CD8-positive, alpha-beta memory T cell (primary cell): Measurements from ENCODE around the gene BRSK2. TPM values are rescaled to one million over a fixed set of nuclear protein-coding genes. Genes with fewer than 3 reads are reported as not detected.
"Not testable (repeated sequence)": the region's sequence is repeated elsewhere in the genome, so short reads cannot be mapped to it uniquely, and the experiment has no call there.

Experiments
- CTCF ChIA-PET: fragments of 350-600 bp; sonication (Branson Sonifier 250); formaldehyde crosslinking; loops from one replicate; lab custom pipeline; 2021; ENCODE audit warnings: antibody characterized with exemption; lab: Charles Lee
- POLR2A ChIA-PET: fragments of 350-600 bp; sonication (Branson Sonifier 250); formaldehyde crosslinking; loops from one replicate; lab custom pipeline; 2021; ENCODE audit warnings: antibody characterized with exemption; lab: Charles Lee
- DNase-seq, 5 donors: peaks; one replicate each; pipeline versions ENCODE4 v3.0.0 to v3.0.0-alpha.2; 2020 to 2022; ENCODE audit warnings: mixed read lengths in 1 of 5
- H3K27ac ChIP-seq: one replicate; pipeline ENCODE4 v1.7.0; 2013; ENCODE audit warnings: low read depth, mild to moderate bottlenecking, low read length, moderate library complexity
- H3K27me3 ChIP-seq: 2 replicates; pipeline ENCODE4 v1.7.0; 2013; ENCODE audit warnings: low read length, mild to moderate bottlenecking; ENCODE audit not compliant: insufficient read depth, poor library complexity, severe bottlenecking
- H3K36me3 ChIP-seq: 2 replicates; pipeline ENCODE4 v1.7.0; 2013; ENCODE audit warnings: mild to moderate bottlenecking, low read length, moderate library complexity; ENCODE audit not compliant: insufficient read depth
- H3K4me1 ChIP-seq: 2 replicates; pipeline ENCODE4 v1.7.0; 2013; ENCODE audit warnings: mild to moderate bottlenecking, low read length, moderate library complexity; ENCODE audit not compliant: insufficient read depth
- H3K4me3 ChIP-seq: 2 replicates; pipeline ENCODE4 v1.7.0; 2013; ENCODE audit warnings: mild to moderate bottlenecking, low read length
- H3K9me3 ChIP-seq: 2 replicates; pipeline ENCODE4 v1.7.0; 2013; ENCODE audit warnings: mild to moderate bottlenecking, low read length
- H3K27ac Mint-ChIP-seq, 8 donors: one replicate each; pipeline ENCODE4 v1.8.0; 2020 to 2021; ENCODE audit warnings: mixed read lengths in 8 of 8, mild to moderate bottlenecking in 6 of 8, inconsistent platforms in 3 of 8, moderate library complexity in 3 of 8
- H3K27me3 Mint-ChIP-seq, 2 donors: one replicate each; pipeline ENCODE4 v1.8.0; 2020 to 2021; ENCODE audit warnings: mixed read lengths in 2 of 2, mild to moderate bottlenecking in 1 of 2, moderate library complexity in 1 of 2
- H3K36me3 Mint-ChIP-seq, 3 donors: one replicate each; pipeline ENCODE4 v1.8.0; 2020 to 2021; ENCODE audit warnings: mixed read lengths in 3 of 3, inconsistent platforms in 1 of 3, mild to moderate bottlenecking in 1 of 3
- H3K4me1 Mint-ChIP-seq, 3 donors: one replicate each; pipeline ENCODE4 v1.8.0; 2020 to 2021; ENCODE audit warnings: mixed read lengths in 3 of 3, inconsistent platforms in 1 of 3, mild to moderate bottlenecking in 1 of 3
- H3K4me3 Mint-ChIP-seq, 7 donors: one replicate each; pipeline ENCODE4 v1.8.0; 2020 to 2021; ENCODE audit warnings: mixed read lengths in 7 of 7, mild to moderate bottlenecking in 6 of 7, moderate library complexity in 4 of 7, inconsistent platforms in 2 of 7
- H3K9me3 Mint-ChIP-seq, 5 donors: one replicate each; pipeline ENCODE4 v1.8.0; 2020 to 2022; ENCODE audit warnings: mixed read lengths in 5 of 5, mild to moderate bottlenecking in 3 of 5, moderate library complexity in 2 of 5, inconsistent platforms in 1 of 5
- polyA plus RNA-seq: library from polyadenylated mRNA; unstranded; fragments of 300-500 nt; fragmentation: Illumina TruSeq; gene quantifications from one replicate; pipeline ENCODE4 v1.2.3, GENCODE V29; 2021
- total RNA-seq, 2 experiments: library from RNA; stranded (reverse); gene quantifications; one replicate each; pipeline ENCODE4 v1.2.3, GENCODE V29; 2021

BRSK2 gene
- total and polyA plus RNA-seq, 3 experiments from 2014 or later, result 0.23 to 0.59 (median 0.35) TPM

DNA sequence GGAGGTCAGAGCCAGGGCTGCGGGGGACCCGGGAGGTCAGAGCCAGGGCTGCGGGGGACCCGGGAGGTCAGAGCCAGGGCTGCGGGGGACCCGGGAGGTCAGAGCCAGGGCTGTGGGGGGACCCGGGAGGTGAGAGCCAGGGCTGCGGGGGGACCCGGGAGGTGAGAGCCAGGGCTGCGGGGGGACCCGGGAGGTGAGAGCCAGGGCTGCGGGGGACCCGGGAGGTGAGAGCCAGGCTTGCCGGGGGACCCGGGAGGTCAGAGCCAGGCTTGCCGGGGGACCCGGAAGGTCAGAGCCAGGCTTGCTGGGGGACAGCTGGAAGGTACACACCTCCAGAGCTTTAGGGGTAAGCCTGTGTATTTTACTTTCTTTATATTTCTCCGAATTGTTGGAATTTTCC is 120.6 kb downstream of the BRSK2 start:
- Mint-ChIP-seq H3K36me3 (peaks cover 0 to 22% (median 3%) of the 10 kb centered on the region in 3 donors), H3K4me1 (peaks cover 44 to 82% (median 49%) of the 10 kb centered on the region in 3 donors)
- H3K9me3 Mint-ChIP-seq, H3K36me3 ChIP-seq, H3K4me3 ChIP-seq, H3K27me3 ChIP-seq, CTCF ChIA-PET, H3K27me3 Mint-ChIP-seq, H3K4me3 Mint-ChIP-seq, H3K9me3 ChIP-seq, H3K27ac ChIP-seq, H3K27ac Mint-ChIP-seq, POLR2A ChIA-PET: not testable (repeated sequence)
- DNase-seq, result peak in 1 of 5 donors; percentile 23
- H3K4me1 ChIP-seq, result peaks cover 10% of the 10 kb centered on the region

DNA sequence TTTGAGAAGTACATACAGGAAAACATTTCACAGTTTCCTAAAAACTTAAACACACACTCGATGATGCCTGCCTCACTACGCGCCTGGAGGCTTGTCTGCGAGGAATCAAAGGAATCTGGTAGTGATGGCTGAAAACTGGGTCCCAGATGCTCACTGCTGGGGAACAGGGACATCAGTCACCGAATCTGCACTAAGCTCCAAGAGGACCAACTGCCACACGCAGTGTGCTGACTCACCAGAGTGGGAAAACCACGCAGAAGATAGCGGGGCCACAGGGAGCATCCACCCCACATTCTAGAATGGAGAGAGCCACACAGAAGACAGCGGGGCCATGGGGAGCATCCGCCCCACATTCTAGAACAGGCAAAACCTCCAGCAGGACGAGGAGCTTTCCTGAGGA is 121.2 kb downstream of the BRSK2 start:
- Histone ChIP-seq H3K27ac (no peak overlapping the region), H3K4me3 (no peak overlapping the region), H3K4me1 (peaks cover 16% of the 10 kb centered on the region), H3K9me3 (no peaks in the 10 kb centered on the region), H3K27me3 (no peaks in the 10 kb centered on the region), H3K36me3 (no peaks in the 10 kb centered on the region)
- Mint-ChIP-seq H3K27ac (peak overlapping the region in 2 of 8 donors; percentile 62 to 71), H3K4me3 (no peak overlapping the region), H3K4me1 (peaks cover 43 to 84% (median 54%) of the 10 kb centered on the region in 3 donors), H3K9me3 (no peaks in the 10 kb centered on the region), H3K27me3 (no peaks in the 10 kb centered on the region), H3K36me3 (peaks cover 0 to 22% (median 3%) of the 10 kb centered on the region in 3 donors)
- CTCF ChIA-PET, result no interaction called here
- POLR2A ChIA-PET, result no interaction called here
- peak in 1 of 5 donors; percentile 11 for DNase-seq

GRCh38 chr11:1511937-1512496 is 122.3 kb downstream of the BRSK2 start:
- CTCF ChIA-PET, result no interaction called here
- peaks cover 20% of the 10 kb centered on the region for H3K4me1 ChIP-seq
- no peaks in the 10 kb centered on the region for H3K36me3 ChIP-seq
- no peak overlapping the region for H3K27ac ChIP-seq
- no peaks in the 10 kb centered on the region for H3K27me3 Mint-ChIP-seq
- H3K4me1 Mint-ChIP-seq, result peaks cover 54 to 85% (median 57%) of the 10 kb centered on the region in 3 donors
- POLR2A ChIA-PET, result no interaction called here
- H3K9me3 ChIP-seq, result no peaks in the 10 kb centered on the region
- peak overlapping the region in 5 of 8 donors; percentile 30 to 85 (median 43) for H3K27ac Mint-ChIP-seq
- H3K4me3 Mint-ChIP-seq, result no peak overlapping the region
- no peaks in the 10 kb centered on the region for H3K27me3 ChIP-seq
- no peak overlapping the region for H3K4me3 ChIP-seq
- peaks cover 0 to 22% (median 3%) of the 10 kb centered on the region in 3 donors for H3K36me3 Mint-ChIP-seq
- peak in 1 of 5 donors; percentile 26 for DNase-seq
- no peaks in the 10 kb centered on the region for H3K9me3 Mint-ChIP-seq

Other genes with a start within 250 kb of the BRSK2 start
- not detected for gene MUC5AC, start 232.0 kb upstream of the BRSK2 start, total RNA-seq
- gene MUC5AC, start 232.0 kb upstream of the BRSK2 start, polyA plus RNA-seq, result not detected
- not detected for gene MUC5B, start 166.9 kb upstream of the BRSK2 start, total RNA-seq
- gene MUC5B, start 166.9 kb upstream of the BRSK2 start, polyA plus RNA-seq, result not detected
- gene TOLLIP, start 80.3 kb upstream of the BRSK2 start, total RNA-seq, result 10 to 100 TPM; 36.3 to 41.8 TPM
- gene TOLLIP, start 80.3 kb upstream of the BRSK2 start, polyA plus RNA-seq, result 31.1 TPM
- 10 to 100 TPM; 26.6 to 28.7 TPM for gene MOB2, start 96.8 kb downstream of the BRSK2 start, total RNA-seq
- 67.4 TPM for gene MOB2, start 96.8 kb downstream of the BRSK2 start, polyA plus RNA-seq
- 1 to 10 TPM; 2.3 to 4.0 TPM for gene DUSP8, start 182.3 kb downstream of the BRSK2 start, total RNA-seq
- 0.75 TPM for gene DUSP8, start 182.3 kb downstream of the BRSK2 start, polyA plus RNA-seq
- not detected for gene KRTAP5-1, start 195.3 kb downstream of the BRSK2 start, total RNA-seq
- not detected for gene KRTAP5-1, start 195.3 kb downstream of the BRSK2 start, polyA plus RNA-seq
- not detected for gene KRTAP5-2, start 208.4 kb downstream of the BRSK2 start, total RNA-seq
- 0.46 TPM for gene KRTAP5-2, start 208.4 kb downstream of the BRSK2 start, polyA plus RNA-seq
- not detected for gene KRTAP5-3, start 218.5 kb downstream of the BRSK2 start, total RNA-seq
- not detected for gene KRTAP5-3, start 218.5 kb downstream of the BRSK2 start, polyA plus RNA-seq
- not detected for gene KRTAP5-4, start 232.2 kb downstream of the BRSK2 start, total RNA-seq
- gene KRTAP5-4, start 232.2 kb downstream of the BRSK2 start, polyA plus RNA-seq, result not detected
- not detected for gene KRTAP5-5, start 239.8 kb downstream of the BRSK2 start, total RNA-seq
- not detected for gene KRTAP5-5, start 239.8 kb downstream of the BRSK2 start, polyA plus RNA-seq